ENCODE results near the gene SIAH1.

- TF ChIP-seq CTCF (conservative IDR thresholded peaks at IDR 0.05; ENCODE audit: low read depth, low read length) (no peak), EZH2 (IDR thresholded peaks at IDR 0.05; ENCODE audit: low read length, unreplicated experiment) (no peak), EZH2phosphoT487 (IDR thresholded peaks at IDR 0.05; ENCODE audit: borderline replicate concordance, low read length) (no peak)
Measured at GRCh38 chr16:48365025-48365600, 20.1 kb downstream of the SIAH1 start.

All from PC-3 (cell line).